SHP77 (cell line): Measurements from ENCODE around the gene WWTR1.

Source experiments
- DNase-seq, 2 experiments: peaks; one replicate each; lab custom pipeline; 2025; lab: John Stamatoyannopoulos, UW

WWTR1 gene

GRCh38 chr3:149592758-149593240, 65.0 kb downstream of the WWTR1 start:
- DNase-seq = no peak

- DNase-seq = no peak
Measured at GRCh38 chr3:149590691-149591441, 67.0 kb downstream of the WWTR1 start.

GRCh38 chr3:149589332-149589731, 68.5 kb downstream of the WWTR1 start:
- no peak for DNase-seq

GRCh38 chr3:149588909-149589308, 68.9 kb downstream of the WWTR1 start:
- peak; percentile 58 to 63 for DNase-seq

- DNase-seq = no peak
Measured at GRCh38 chr3:149587383-149587782, 70.4 kb downstream of the WWTR1 start.

- no peak for DNase-seq
Measured at GRCh38 chr3:149586871-149587270, 71.0 kb downstream of the WWTR1 start.

GRCh38 chr3:149585401-149585726, 72.5 kb downstream of the WWTR1 start:
- no peak for DNase-seq

- no peak for DNase-seq
Measured at GRCh38 chr3:149583921-149584635, 73.7 kb downstream of the WWTR1 start.

GRCh38 chr3:149582395-149582794, 75.4 kb downstream of the WWTR1 start:
- DNase-seq = no peak

- DNase-seq = peak; percentile 25 to 31
Measured at GRCh38 chr3:149581681-149582370, 76.0 kb downstream of the WWTR1 start.

- DNase-seq = no peak
Measured at GRCh38 chr3:149581248-149581647, 76.6 kb downstream of the WWTR1 start.

GRCh38 chr3:149579838-149580542, 77.8 kb downstream of the WWTR1 start:
- no peak for DNase-seq

GRCh38 chr3:149579161-149579560, 78.7 kb downstream of the WWTR1 start:
- DNase-seq = no peak

- no peak for DNase-seq
Measured at GRCh38 chr3:149577801-149578200, 80.0 kb downstream of the WWTR1 start.

- DNase-seq = peak in 1 of 2 experiments; percentile 56
Measured at GRCh38 chr3:149575961-149576564, 81.8 kb downstream of the WWTR1 start.

- DNase-seq = peak; percentile 30 to 64
Measured at GRCh38 chr3:149575213-149575960, 82.4 kb downstream of the WWTR1 start.

GRCh38 chr3:149572796-149573414, 84.9 kb downstream of the WWTR1 start:
- no peak for DNase-seq

- DNase-seq = no peak
Measured at GRCh38 chr3:149571381-149571780, 86.4 kb downstream of the WWTR1 start.

- no peak for DNase-seq
Measured at GRCh38 chr3:149570016-149570415, 87.8 kb downstream of the WWTR1 start.

- no peak for DNase-seq
Measured at GRCh38 chr3:149567381-149567780, 90.4 kb downstream of the WWTR1 start.
